Measurements from ENCODE around the gene SIRPD.

SIRPD gene

GRCh38 chr20:1494436-1494835 lies 63.1 kb downstream of the SIRPD start:
- DNase-seq (ENCODE audit: low spot score), result no peak

- DNase-seq (ENCODE audit: low spot score), result no peak
Measured at GRCh38 chr20:1493536-1493935, 64.0 kb downstream of the SIRPD start.

DNA sequence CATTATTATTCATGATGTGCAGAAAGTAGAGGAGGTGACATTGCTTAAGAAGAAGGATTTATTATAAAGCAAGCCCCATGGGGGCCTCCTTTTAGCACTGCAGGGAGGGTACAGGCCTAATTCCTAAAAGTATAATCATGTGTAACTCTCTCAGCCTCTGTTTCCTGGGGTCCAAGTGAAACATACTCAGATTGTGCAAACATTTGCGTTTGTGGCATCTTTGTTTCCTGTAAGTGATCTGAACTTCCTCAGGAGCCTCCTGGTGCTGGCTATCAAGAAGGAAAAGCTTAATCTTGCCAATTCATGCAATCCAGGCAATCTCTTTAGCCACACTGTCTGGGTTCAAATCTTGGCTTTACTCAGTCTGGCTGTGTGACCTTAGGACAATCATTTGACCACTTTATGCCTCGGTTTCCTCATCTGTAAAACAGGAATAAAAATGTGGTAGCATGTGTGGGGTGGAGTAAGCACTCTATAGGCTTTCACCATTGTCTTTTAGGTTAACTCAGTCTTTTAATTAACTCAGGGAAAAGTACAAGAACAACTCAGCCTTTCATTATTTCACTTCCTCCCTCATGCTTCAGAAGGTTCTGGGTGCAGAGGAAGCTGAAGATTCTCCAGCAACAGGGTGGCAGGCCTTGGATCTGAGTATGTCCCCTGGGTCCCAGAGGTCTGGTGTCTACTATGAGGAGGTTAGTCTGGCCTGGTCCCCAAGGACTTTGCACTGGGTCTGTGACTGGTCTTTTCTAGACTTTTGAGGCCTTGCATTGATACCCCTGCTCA lies 65.5 kb downstream of the SIRPD start:
- no peak for DNase-seq (ENCODE audit: low spot score)

DNA sequence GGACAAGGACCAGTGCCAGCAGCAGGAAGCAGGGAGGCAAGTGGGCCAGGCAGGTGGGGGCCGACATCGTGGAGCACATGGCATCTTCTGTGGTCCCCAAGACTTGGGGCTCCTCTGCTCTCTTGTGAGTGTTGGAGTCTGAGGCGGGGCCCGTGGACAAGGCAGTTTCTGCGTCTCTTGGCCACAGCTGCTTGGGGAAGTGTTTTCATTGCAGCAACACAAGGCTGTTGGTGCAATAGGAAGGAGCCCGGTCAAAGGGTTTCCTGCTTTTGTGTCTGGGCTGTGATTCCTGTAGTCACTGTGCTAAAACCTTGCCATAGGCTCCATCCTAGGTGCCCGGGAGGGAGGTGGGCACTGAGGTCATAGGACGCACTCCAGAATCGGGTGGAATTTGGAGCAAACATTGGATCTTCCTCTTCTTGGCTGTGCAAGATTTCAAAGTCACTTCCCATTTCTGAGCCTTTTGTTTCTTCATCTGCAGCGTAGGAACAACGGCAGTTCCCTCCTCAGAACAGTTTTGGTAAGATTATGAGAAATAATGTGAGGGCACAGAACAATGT lies 66.1 kb downstream of the SIRPD start, which contains the start of gene SIRPB2:
Gene SIRPB2 (minus strand): TSS at position 140 of the 560 bp plus-strand sequence. CDS start 61 bp downstream, at position 79.
- DNase-seq (ENCODE audit: low spot score), result no peak

GRCh38 chr20:1490643-1491195 lies 66.8 kb downstream of the SIRPD start:
- no peak for DNase-seq (ENCODE audit: low spot score)

DNA sequence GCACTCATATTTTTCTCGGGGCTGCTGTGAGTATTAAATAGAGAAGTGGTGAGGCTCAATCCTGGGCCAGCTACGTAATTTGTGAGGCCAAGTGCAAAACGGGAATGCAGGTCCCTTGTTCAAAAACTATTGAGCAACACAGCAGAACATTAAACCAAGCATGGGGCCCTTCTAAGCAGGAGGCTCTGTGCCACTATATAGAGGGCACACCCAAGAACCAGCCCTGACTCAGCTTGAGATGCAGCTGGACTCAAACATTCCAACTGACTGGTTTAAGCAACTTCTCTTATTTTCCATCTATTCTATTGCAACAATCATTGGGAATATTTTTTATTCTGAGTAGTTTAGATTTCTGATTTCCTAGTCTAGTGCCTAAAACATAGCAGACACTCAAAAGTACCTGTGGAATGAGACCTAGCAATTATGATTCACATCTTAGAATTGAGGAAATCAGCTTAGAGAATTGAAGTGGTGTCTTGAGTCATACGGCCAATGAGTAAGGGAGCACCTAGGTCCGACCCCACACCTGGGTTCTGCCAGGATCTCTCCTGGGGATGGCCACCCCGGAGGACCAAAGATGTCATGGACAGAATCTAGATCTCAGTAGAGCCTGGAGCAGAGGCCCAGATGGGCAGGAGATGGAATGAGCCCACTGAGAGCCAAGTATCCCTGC lies 67.6 kb downstream of the SIRPD start:
- no peak for DNase-seq (ENCODE audit: low spot score)

GRCh38 chr20:1489325-1489724 lies 68.2 kb downstream of the SIRPD start:
- DNase-seq (ENCODE audit: low spot score), result no peak

GRCh38 chr20:1486566-1486965 lies 70.9 kb downstream of the SIRPD start:
- no peak for DNase-seq (ENCODE audit: low spot score)

GRCh38 chr20:1484438-1485116 lies 72.9 kb downstream of the SIRPD start:
- DNase-seq (ENCODE audit: low spot score), result no peak
